Neuronal stem cell (in vitro differentiated cells): ENCODE results near the gene ACAA1.
"Not testable (repeated sequence)": the region's sequence is repeated elsewhere in the genome, so short reads cannot be mapped to it uniquely, and the experiment has no call there.

Source experiments
- DNase-seq: peaks from one replicate; pipeline ENCODE4 v3.0.0-alpha.2; 2013; ENCODE audit warnings: low spot score
- H2AFZ ChIP-seq: one replicate; pipeline ENCODE4 v1.6.1; 2013; ENCODE audit warnings: mild to moderate bottlenecking, low read length, inconsistent platforms
- H2AK5ac ChIP-seq: 2 replicates; pipeline ENCODE4 v1.6.1; 2013; ENCODE audit warnings: low read depth, mild to moderate bottlenecking, inconsistent platforms, low read length, moderate library complexity, mixed read lengths
- H2BK120ac ChIP-seq: 2 replicates; pipeline ENCODE4 v1.6.1; 2013; ENCODE audit warnings: low read depth, mild to moderate bottlenecking, inconsistent platforms, low read length, moderate library complexity, mixed read lengths
- H2BK12ac ChIP-seq: one replicate; pipeline ENCODE4 v1.6.1; 2013; ENCODE audit warnings: low read length, inconsistent platforms
- H2BK15ac ChIP-seq: 2 replicates; pipeline ENCODE4 v1.6.1; 2013; ENCODE audit warnings: mild to moderate bottlenecking, low read length, inconsistent platforms, mixed read lengths
- H2BK5ac ChIP-seq: one replicate; pipeline ENCODE4 v1.6.1; 2013; ENCODE audit warnings: inconsistent platforms, mild to moderate bottlenecking, low read length, moderate library complexity
- H3K14ac ChIP-seq: one replicate; pipeline ENCODE4 v1.6.1; 2013; ENCODE audit warnings: low read length, inconsistent platforms
- H3K18ac ChIP-seq: 2 replicates; pipeline ENCODE4 v1.6.1; 2013; ENCODE audit warnings: low read length, inconsistent platforms
- H3K23ac ChIP-seq: 2 replicates; pipeline ENCODE4 v1.6.1; 2013; ENCODE audit warnings: low read depth, mild to moderate bottlenecking, mixed read lengths, low read length, inconsistent platforms; ENCODE audit not compliant: poor library complexity
- H3K27ac ChIP-seq: replicated peaks from 3 replicates; pipeline ENCODE4 v1.5.1; 2013; ENCODE audit warnings: low read length, inconsistent platforms
- H3K27me3 ChIP-seq, 3 experiments: 2 replicates each; pipeline ENCODE4 v1.6.1; 2013; ENCODE audit warnings: low read length in 3 of 3, mild to moderate bottlenecking in 2 of 3, inconsistent platforms in 1 of 3, low read depth in 1 of 3, mixed read lengths in 1 of 3, moderate library complexity in 1 of 3; ENCODE audit not compliant: control insufficient read depth in 3 of 3, insufficient read depth in 3 of 3
- H3K36me3 ChIP-seq, 2 donors: replicated peaks in 1 of 2; 2 replicates each; pipeline ENCODE4 v1.6.1; 2013; ENCODE audit warnings: low read length in 2 of 2; ENCODE audit not compliant: control insufficient read depth in 2 of 2, insufficient read depth in 2 of 2
- H3K4ac ChIP-seq: 2 replicates; pipeline ENCODE4 v1.6.1; 2013; ENCODE audit warnings: inconsistent platforms, mild to moderate bottlenecking, low read length, moderate library complexity
- H3K4me1 ChIP-seq, 2 donors: 1 replicate in 1 of 2; 2 replicates in 1 of 2; pipeline ENCODE4 v1.6.1; 2013; ENCODE audit warnings: low read length in 2 of 2, low read depth in 1 of 2; ENCODE audit not compliant: control insufficient read depth in 2 of 2, insufficient read depth in 1 of 2
- H3K4me2 ChIP-seq: one replicate; pipeline ENCODE4 v1.6.1; 2013; ENCODE audit warnings: mild to moderate bottlenecking, low read length, inconsistent platforms; ENCODE audit not compliant: insufficient read depth, poor library complexity, severe bottlenecking
- H3K4me3 ChIP-seq, 2 donors: 2 replicates each; pipeline ENCODE4 v1.5.1; 2013; ENCODE audit warnings: low read length in 2 of 2, mild to moderate bottlenecking in 2 of 2, inconsistent platforms in 1 of 2, moderate library complexity in 1 of 2
- H3K79me1 ChIP-seq: one replicate; pipeline ENCODE4 v1.6.1; 2013; ENCODE audit warnings: low read depth, mild to moderate bottlenecking, inconsistent platforms, low read length, moderate library complexity
- H3K9ac ChIP-seq: one replicate; pipeline ENCODE4 v1.6.1; 2013; ENCODE audit warnings: mild to moderate bottlenecking, low read depth, low read length, inconsistent platforms; ENCODE audit not compliant: poor library complexity
- H3K9me3 ChIP-seq, 2 donors: replicated peaks in 1 of 2; 2 replicates each; pipeline versions ENCODE3 to v1.6.1; 2013; ENCODE audit warnings: low read length in 2 of 2, mild to moderate bottlenecking in 2 of 2, inconsistent platforms in 1 of 2, low read depth in 1 of 2, mixed read lengths in 1 of 2, moderate library complexity in 1 of 2; ENCODE audit not compliant: control insufficient read depth in 2 of 2, insufficient read depth in 1 of 2
- H4K8ac ChIP-seq: one replicate; pipeline ENCODE4 v1.6.1; 2013; ENCODE audit warnings: low read depth, mild to moderate bottlenecking, inconsistent platforms, low read length, moderate library complexity
- H4K91ac ChIP-seq: one replicate; pipeline ENCODE4 v1.6.1; 2013; ENCODE audit warnings: low read length, low read depth, mild to moderate bottlenecking, inconsistent platforms; ENCODE audit not compliant: poor library complexity
- WGBS, 2 donors: extraction: QIAGEN DNeasy Blood & Tissue Kit; methylation state at CpG; one replicate each; pipeline ENCODE4 v1.1.7; 2013; ENCODE audit warnings: missing lambda C conversion rate in 2 of 2, mixed read lengths in 1 of 2; ENCODE audit not compliant: insufficient read length in 2 of 2, insufficient replicate concordance in 1 of 2; ENCODE audit errors: extremely low coverage in 2 of 2; 5-methylcytosine and 5-hydroxymethylcytosine counted together

Gene ACAA1

GRCh38 chr3:38135621-38136277 is 1.2 kb downstream of the ACAA1 start:
- Histone ChIP-seq H3K4me1 (peaks cover 9 to 18% of the 10 kb centered on the region in 2 donors), H3K36me3 (peaks cover 13 to 45% of the 10 kb centered on the region in 2 donors), H3K4me3 (peak overlapping the region in 1 of 2 donors; percentile 68), H3K27me3 (peaks cover 0 to 19% (median 0%) of the 10 kb centered on the region in 3 experiments)
- H3K18ac ChIP-seq, H3K14ac ChIP-seq, H4K91ac ChIP-seq, H3K79me1 ChIP-seq, H3K23ac ChIP-seq, H3K9me3 ChIP-seq, DNase-seq, H3K4ac ChIP-seq, H2AFZ ChIP-seq, H2BK15ac ChIP-seq, H3K4me2 ChIP-seq, H3K27ac ChIP-seq, H2AK5ac ChIP-seq, H2BK5ac ChIP-seq, H2BK120ac ChIP-seq, H2BK12ac ChIP-seq, H4K8ac ChIP-seq, H3K9ac ChIP-seq: not testable (repeated sequence)
- WGBS, 2 donors, result no CpG with 5 or more reads among the region's 10 CpGs

- not testable (repeated sequence) for H2BK12ac ChIP-seq, H3K79me1 ChIP-seq, H3K14ac ChIP-seq, H3K9ac ChIP-seq, H3K4me2 ChIP-seq, H2BK5ac ChIP-seq, H2AFZ ChIP-seq, H3K4me3 ChIP-seq, H2AK5ac ChIP-seq, H3K18ac ChIP-seq, H3K4ac ChIP-seq, H3K23ac ChIP-seq, H2BK120ac ChIP-seq, H4K91ac ChIP-seq, H2BK15ac ChIP-seq, H4K8ac ChIP-seq, H3K27me3 ChIP-seq, DNase-seq, H3K27ac ChIP-seq, H3K9me3 ChIP-seq
- Histone ChIP-seq H3K4me1 (peaks cover 9 to 15% of the 10 kb centered on the region in 2 donors), H3K36me3 (peaks cover 18 to 56% of the 10 kb centered on the region in 2 donors)
- no CpG with 5 or more reads among the region's 10 CpGs for WGBS, 2 donors
Observed at GRCh38 chr3:38134517-38135143, 2.3 kb downstream of the ACAA1 start.

GRCh38 chr3:38133557-38134405 is 3.1 kb downstream of the ACAA1 start:
- no peak overlapping the region for H2AFZ ChIP-seq
- H3K27ac ChIP-seq, result no peak overlapping the region
- no peak overlapping the region for H4K8ac ChIP-seq
- no peak for DNase-seq
- H2BK120ac ChIP-seq, result no peak overlapping the region
- no CpG with 5 or more reads among the region's 10 CpGs for WGBS, 2 donors
- H2BK12ac ChIP-seq, result no peak overlapping the region
- no peaks in the 10 kb centered on the region for H3K9me3 ChIP-seq
- H3K36me3 ChIP-seq, result peaks cover 26 to 65% of the 10 kb centered on the region in 2 donors
- H2BK5ac ChIP-seq, result no peak overlapping the region
- H3K4me3 ChIP-seq, result no peak overlapping the region
- H3K4me1 ChIP-seq, result peaks cover 9% of the 10 kb centered on the region in 2 donors
- no peak overlapping the region for H3K18ac ChIP-seq
- H3K23ac ChIP-seq, result no peak overlapping the region
- no peak overlapping the region for H3K4me2 ChIP-seq
- H3K79me1 ChIP-seq, result peaks cover under 1% of the 10 kb centered on the region
- no peak overlapping the region for H3K4ac ChIP-seq
- H2BK15ac ChIP-seq, result no peak overlapping the region
- no peak overlapping the region for H3K14ac ChIP-seq
- H3K27me3 ChIP-seq, result no peaks in the 10 kb centered on the region
- H4K91ac ChIP-seq, result no peak overlapping the region
- H2AK5ac ChIP-seq, result no peak overlapping the region
- no peak overlapping the region for H3K9ac ChIP-seq

GRCh38 chr3:38133209-38133556 is 3.7 kb downstream of the ACAA1 start:
- H2BK120ac ChIP-seq, result no peak overlapping the region
- no peak overlapping the region for H3K18ac ChIP-seq
- no peak overlapping the region for H2BK5ac ChIP-seq
- no peaks in the 10 kb centered on the region for H3K9me3 ChIP-seq
- peaks cover 28 to 68% of the 10 kb centered on the region in 2 donors for H3K36me3 ChIP-seq
- DNase-seq, result no peak
- no peak overlapping the region for H3K4ac ChIP-seq
- no peaks in the 10 kb centered on the region for H3K79me1 ChIP-seq
- no peak overlapping the region for H3K4me3 ChIP-seq
- H2BK12ac ChIP-seq, result no peak overlapping the region
- H3K4me2 ChIP-seq, result no peak overlapping the region
- WGBS, 2 donors, result no CpG with 5 or more reads among the region's 3 CpGs
- no peak overlapping the region for H3K27ac ChIP-seq
- no peak overlapping the region for H3K14ac ChIP-seq
- H2AK5ac ChIP-seq, result no peak overlapping the region
- H4K8ac ChIP-seq, result no peak overlapping the region
- H2BK15ac ChIP-seq, result no peak overlapping the region
- no peak overlapping the region for H3K9ac ChIP-seq
- no peak overlapping the region for H2AFZ ChIP-seq
- no peak overlapping the region for H3K23ac ChIP-seq
- H3K27me3 ChIP-seq, result no peaks in the 10 kb centered on the region
- no peak overlapping the region for H4K91ac ChIP-seq
- H3K4me1 ChIP-seq, result peaks cover 8 to 9% of the 10 kb centered on the region in 2 donors
